Activated effector memory CD4-positive, alpha-beta T cell treated with anti-CD3 and anti-CD28 coated beads, Interleukin-2, amount 50 U/mL, for 16 hours (primary cell): ENCODE measurements around the gene IL1RAPL2.
"Not testable (repeated sequence)": the region's sequence is repeated elsewhere in the genome, so short reads cannot be mapped to it uniquely, and the experiment has no call there.

Experiments
- DNase-seq: peaks from one replicate; pipeline ENCODE4 v3.0.0-alpha.2; 2020

The IL1RAPL2 gene

GRCh38 chrX:105636667-105637066 is 1070.7 kb downstream of the IL1RAPL2 start:
- DNase-seq: no peak

- no peak for DNase-seq
Measured at GRCh38 chrX:105645667-105646357, 1079.8 kb downstream of the IL1RAPL2 start.

GRCh38 chrX:105646592-105647372 is 1080.8 kb downstream of the IL1RAPL2 start:
- DNase-seq: no peak

- no peak for DNase-seq
Measured at GRCh38 chrX:105647749-105648148, 1081.8 kb downstream of the IL1RAPL2 start.

GRCh38 chrX:105648732-105649131 is 1082.7 kb downstream of the IL1RAPL2 start:
- no peak for DNase-seq

DNA sequence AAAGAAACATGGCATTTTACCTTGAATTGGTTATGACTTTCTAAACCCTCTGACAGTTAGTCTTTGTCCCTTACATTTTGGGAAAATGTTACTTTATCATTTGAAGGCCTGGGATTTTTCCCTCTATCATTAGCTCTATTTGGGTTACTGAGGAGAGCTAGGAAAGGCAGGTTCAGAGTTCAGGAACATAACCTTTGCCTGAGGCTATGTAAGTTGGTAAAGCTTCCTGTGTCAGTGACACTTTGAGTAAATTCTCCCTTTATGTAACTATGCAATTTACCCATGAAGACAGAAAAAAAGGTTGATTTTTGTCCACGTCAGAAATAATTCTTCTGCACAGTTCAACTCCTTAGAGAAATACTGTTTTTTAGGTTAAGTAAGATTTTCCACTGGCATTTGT is 1084.6 kb downstream of the IL1RAPL2 start:
- no peak for DNase-seq

DNA sequence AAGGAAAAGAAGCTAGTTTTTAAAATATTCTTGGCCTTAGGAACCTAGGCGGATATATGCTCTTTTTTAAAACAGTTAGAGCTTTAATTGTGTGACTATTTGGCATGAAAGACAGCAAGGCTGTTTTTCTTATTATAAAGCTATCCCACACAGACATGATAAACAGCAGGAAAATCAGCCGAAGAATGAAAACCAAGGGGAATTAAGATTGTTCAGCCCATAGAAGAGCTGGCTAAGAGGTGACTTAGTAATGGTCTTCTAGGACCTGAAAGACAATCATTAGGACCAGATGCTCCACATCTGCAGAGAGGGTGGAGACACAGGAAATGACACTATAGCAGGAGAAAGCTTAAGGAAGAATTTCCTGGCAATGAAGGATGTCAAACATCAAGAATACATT is 1085.0 kb downstream of the IL1RAPL2 start:
- no peak for DNase-seq

DNA sequence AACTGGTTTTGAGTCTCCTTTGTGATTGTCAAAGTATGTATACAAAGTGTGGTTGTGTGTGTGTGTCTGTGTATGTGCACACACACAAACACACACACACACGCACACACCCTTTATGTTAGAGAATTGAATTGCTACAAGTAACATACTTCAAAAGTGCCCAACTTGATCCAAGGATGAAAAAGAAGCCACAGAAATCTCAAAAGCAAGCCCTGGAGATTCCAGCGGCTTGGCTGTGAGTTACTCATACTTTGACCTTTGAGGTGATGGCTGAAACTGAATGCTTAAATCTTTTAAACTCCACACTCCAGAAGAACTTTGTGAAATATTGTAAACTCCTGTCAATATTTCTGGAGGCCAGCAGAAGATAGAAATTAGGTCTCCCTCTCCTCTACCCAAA is 1087.9 kb downstream of the IL1RAPL2 start:
- DNase-seq: no peak

DNA sequence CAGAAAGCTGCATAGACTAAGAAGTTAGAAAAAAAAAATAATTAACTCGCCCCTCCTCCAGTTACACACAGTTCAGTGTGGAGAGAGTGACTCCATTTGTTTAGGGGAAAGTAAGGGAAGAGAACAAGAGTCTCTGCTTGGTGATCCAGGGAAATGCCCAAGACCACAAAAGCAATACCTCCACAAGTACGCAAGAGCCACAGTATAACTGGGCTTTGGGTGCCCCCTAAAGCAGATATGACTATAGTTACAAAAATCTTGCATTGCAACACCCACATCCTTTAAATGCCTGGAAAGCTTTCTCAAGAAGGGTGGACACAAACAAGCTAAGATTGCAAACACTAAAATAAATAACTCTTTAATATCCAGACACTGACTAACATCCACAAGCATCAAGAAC is 1092.1 kb downstream of the IL1RAPL2 start:
- no peak for DNase-seq

- no peak for DNase-seq
Measured at GRCh38 chrX:105662248-105662647, 1096.2 kb downstream of the IL1RAPL2 start.

DNA sequence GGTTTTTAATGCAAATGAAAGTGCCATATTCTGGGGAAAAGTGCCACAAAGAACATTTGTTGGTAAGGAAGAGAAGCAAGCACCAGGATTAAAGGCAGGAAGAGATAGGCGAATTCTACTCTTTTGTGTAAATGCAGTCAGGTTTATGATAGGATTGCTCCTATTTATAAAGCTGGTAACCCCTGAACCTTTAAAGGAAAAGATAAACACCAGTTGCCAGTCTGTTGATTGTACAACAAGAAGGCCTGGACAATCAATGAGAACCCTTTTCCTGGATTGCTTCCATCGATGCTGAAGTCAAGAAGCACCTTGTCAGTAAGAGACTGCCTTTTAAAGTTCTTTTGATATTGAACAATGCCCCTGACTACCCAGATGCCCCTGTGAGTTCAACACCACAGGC is 1098.2 kb downstream of the IL1RAPL2 start:
- no peak for DNase-seq

DNA sequence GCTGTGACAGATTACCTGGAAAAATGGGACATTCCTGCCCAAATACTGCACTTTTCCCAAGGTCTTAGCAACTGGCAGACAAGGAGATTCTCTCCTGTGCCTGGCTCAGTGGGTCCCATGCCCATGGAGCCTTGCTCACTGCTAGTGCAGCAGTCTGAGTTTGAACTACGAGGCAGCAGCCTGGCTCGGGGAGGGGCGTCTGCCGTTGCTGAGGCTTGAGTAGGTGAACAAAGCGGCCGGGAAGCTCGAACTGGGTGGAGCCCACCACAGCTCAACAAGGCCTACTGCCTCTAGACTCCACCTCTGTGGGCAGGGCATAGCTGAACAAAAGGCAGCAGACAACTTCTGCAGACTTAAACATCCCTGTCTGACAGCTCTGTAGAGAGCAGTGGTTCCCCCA is 1118.3 kb downstream of the IL1RAPL2 start:
- not testable (repeated sequence) for DNase-seq

DNA sequence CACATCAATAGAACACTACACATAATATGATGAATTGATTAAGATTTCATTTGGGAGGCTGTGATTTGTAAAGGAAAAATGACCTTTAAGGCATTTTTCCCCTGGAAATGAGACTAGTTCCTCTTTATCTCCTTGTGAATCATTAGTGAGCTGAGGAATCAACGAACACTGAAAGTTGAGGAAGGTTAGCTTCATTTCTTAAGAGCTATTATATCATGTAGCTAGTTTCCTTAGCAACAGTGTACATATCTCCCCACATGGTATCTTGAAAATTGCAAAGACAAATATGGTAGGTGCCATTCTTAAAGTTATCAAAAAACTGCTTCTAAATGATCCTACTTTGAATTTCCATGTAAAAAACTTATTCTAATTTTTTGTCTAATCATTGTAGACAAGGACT is 1128.8 kb downstream of the IL1RAPL2 start:
- no peak for DNase-seq

DNA sequence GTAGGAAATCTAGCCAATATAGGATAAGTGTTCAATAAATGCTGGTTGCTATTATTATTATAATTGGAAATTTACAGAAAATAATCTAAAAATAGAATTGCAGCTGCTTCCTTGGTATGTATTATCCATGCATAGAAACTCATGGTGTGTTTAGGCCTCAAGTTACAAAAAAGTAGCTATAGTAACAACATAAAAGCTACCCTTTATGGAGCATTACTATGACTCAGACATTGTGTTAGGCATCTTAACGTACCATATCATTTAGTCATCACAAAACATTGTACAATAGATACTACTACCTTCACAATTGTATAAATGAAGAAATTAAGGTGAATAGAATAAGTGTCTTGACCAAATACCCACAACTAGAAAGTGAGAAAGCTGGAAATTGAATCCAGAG is 1129.5 kb downstream of the IL1RAPL2 start:
- DNase-seq: no peak

DNA sequence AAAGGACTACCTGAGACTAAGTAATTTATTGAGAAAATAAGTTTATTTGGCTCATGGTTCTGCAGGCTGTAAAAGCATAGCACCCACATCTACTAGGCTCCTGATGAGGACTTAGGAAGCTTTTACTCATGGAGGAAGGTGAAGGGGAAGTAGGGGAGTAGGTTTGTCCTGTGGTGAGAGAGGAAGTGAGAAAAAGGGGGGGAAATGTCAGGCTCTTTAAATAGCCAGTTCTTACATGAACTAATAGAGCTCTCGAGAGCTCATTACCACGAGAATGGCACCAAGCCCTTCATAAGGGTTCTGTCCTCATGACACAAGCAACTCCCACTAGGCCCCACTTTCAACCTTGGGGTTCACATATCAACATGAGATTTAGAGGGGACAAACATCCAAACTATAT is 1130.9 kb downstream of the IL1RAPL2 start:
- DNase-seq: no peak

DNA sequence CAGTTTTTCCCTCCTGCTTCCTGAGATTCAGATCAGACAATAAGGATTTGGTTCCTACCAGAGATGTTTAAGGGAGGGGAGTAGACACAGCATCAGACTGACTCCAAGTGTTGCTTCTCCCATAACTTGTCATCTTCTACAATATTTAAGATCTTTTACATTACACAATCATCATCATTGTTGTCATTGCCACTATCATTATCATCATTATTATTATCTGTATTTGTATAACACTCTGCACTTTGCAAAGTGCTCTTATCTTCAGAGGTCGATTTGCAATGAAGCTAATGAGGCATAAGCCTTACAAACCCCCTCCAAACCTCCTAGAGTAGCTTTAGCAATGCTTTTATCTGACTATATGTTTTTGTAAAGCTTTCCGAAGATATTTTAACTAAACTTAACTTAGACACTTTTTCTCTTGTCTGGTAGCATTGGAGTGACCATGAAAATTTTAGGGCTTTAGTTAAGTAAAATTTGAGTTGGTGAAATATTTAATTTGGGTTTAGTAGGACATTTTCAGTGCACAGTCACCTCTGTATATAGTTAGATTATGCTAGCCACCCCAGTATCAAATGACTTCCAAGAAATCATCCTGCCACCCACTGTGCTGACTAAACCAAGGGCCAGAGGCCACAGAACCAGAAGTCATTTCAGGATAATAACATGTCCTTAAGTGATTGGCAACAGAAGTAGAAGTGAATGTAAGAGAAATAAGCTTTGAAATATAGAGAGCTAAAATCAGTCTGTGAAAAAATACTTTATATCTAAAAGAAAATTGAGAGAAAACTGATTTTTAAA is 1132.2 kb downstream of the IL1RAPL2 start:
- DNase-seq: no peak

DNA sequence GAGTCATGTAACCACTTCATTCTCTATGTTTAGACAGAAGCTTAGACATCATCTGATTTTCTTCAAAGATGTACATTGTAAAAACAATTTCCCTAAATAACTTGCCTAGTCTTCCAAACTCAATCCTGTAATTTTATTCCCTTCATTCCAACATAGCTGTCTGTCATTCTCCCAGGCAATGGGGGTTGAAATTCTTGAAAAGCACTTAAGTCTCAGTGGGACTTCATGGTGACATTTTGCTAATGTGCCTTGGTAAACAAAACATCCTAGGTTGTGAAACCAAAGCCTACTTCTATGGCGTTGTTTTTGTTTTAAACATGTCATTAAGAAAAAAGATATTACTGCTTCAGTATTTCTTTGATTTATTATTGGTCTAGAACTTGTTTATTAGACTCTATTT is 1134.3 kb downstream of the IL1RAPL2 start:
- DNase-seq: no peak

DNA sequence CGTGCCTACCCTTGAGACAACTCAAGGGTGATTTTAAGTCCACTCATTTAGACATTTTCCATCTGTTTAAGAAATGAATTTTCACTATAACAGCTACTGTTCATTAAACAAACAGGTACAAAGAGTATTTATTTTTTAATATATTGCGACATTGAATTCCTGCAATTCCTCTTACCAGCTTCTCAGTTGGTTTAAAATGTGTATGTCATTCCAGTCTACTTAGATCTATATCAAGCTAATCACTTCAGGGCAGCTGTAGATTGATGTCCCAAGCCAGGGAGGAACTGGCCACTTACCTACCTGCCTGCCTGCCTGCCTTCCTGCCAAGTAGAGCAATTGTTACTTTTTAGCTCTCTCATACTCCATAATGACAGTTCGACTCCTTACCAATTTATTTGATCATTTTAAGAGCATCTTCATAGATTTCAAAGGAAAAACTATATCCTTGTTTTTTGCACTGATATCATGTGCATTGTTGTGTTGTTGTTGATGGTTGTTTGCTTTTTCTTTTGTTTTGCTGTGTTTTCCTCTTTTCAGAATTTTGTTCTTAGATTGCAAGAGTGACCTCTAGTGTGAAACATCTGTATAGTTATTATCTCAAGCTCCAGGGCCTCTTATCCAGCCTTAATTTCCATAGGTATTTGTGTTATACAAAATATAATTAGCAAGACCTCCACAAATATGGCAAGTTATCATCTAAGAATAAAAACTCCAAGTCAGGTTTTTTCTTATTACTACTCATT is 1135.5 kb downstream of the IL1RAPL2 start:
- DNase-seq: no peak

GRCh38 chrX:105703876-105704275 is 1137.9 kb downstream of the IL1RAPL2 start:
- no peak for DNase-seq

DNA sequence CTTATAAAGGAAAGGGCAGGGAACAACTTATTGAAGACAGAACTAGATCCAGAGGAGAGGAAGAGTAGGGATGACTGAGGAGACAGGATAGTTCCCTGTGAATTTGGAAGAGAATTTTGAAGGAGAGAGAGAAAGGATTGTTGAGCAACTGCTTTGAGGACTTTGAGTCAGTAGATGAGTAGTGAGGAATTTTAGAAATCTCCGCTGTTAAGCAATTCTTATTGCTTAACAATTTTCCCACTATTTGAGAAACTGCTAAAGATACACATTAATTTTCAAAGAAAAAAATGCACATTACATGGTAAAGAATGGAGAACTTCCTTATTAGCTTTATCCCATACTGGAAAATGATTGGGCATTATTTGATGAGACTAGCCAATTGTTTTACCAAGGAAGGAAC is 1140.0 kb downstream of the IL1RAPL2 start:
- DNase-seq: no peak

- no peak for DNase-seq
Measured at GRCh38 chrX:105711805-105712204, 1145.8 kb downstream of the IL1RAPL2 start.

DNA sequence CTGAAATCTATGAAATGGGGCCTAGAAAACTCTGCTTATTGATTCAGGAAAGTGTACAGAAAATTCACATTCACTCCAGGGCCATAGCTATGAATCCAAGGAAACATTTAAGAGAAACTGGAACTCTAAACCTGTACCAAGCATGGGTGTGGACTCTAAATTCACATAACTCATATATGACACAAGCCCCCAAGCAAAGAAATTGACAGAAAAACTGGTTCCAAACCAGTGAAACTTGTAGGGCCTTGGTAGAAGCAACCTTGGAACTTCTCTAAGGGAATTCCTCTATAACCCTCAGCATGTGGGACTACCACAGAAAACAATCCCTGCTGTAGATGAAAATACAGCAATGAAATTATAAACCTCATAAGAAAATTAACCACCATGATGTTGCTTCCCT is 1149.7 kb downstream of the IL1RAPL2 start:
- no peak for DNase-seq
